GM23248 (cell line): Measurements from ENCODE around the gene EDDM13.

Source experiments
- EZH2 ChIP-seq: fragments of 200-600 bp; sonication (generic); IDR thresholded peaks from 2 replicates; pipeline ENCODE4 v1.6.1; 2018; ENCODE audit warnings: antibody characterized with exemption, mild to moderate bottlenecking; ENCODE audit not compliant: insufficient read depth, poor library complexity, severe bottlenecking
- EZH2phosphoT487 ChIP-seq: fragments of 200-600 bp; sonication (generic); IDR thresholded peaks from 2 replicates; pipeline ENCODE4 v1.6.1; 2018; ENCODE audit warnings: antibody characterized with exemption, moderate library complexity, mild to moderate bottlenecking, low read depth; ENCODE audit not compliant: insufficient read depth

DNA sequence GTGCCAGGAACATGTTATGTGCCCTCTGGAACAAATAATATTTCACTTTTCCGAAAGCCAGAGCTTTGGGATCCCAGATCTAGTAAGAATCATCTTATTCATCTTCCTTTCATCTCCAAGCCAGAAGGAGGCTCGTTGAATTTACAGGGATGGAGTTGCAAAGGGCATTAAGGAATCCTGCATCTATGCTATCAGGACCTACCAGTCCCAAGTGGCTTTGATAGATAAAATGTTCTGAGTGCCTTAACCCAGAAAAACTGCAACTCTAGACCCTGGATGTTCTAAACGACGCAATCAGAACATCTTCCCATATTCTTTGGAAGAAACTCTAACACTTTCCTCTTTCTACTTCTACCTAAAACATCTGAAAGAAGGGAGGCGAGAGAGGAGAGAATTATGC is 9.2 kb upstream of the EDDM13 start:
- TF ChIP-seq EZH2 (no peak), EZH2phosphoT487 (no peak)
